Breast epithelium (tissue), 4 donors: Measurements from ENCODE around the gene MMP23B. TPM values are rescaled to one million over a fixed set of nuclear protein-coding genes. Genes with fewer than 3 reads are reported as not detected.
"Not testable (repeated sequence)": the region's sequence is repeated elsewhere in the genome, so short reads cannot be mapped to it uniquely, and the experiment has no call there.

Experiments
- DNase-seq, 2 donors: peaks; one replicate each; pipeline ENCODE4 v3.0.0-alpha.2; 2019; ENCODE audit warnings: low spot score in 2 of 2
- H3K27ac ChIP-seq, 2 donors: fragments of 200-600 bp; sonication (generic) in 1 of 2; one replicate each; pipeline ENCODE4 v1.5.1; 2016 to 2019; ENCODE audit warnings: mild to moderate bottlenecking in 1 of 2
- H3K27me3 ChIP-seq, 2 donors: fragments of 200-600 bp; sonication (generic) in 1 of 2; one replicate each; pipeline versions ENCODE4 v1.5.1 to v1.6.0; 2017 to 2019; ENCODE audit warnings: control low read depth in 1 of 2, mild to moderate bottlenecking in 1 of 2
- H3K36me3 ChIP-seq: fragments of 200-600 bp; one replicate; pipeline ENCODE4 v1.5.1; 2019
- H3K4me1 ChIP-seq, 2 donors: fragments of 200-600 bp; sonication (generic); one replicate each; pipeline ENCODE4 v1.5.1; 2016 to 2019; ENCODE audit warnings: control low read depth in 1 of 2
- H3K4me3 ChIP-seq, 3 donors: fragments of 200-600 bp; sonication (generic); 1 replicate in 2 of 3; 2 replicates in 1 of 3; pipeline ENCODE4 v1.5.1; 2016 to 2019; ENCODE audit warnings: mild to moderate bottlenecking in 3 of 3, moderate library complexity in 2 of 3
- H3K9me3 ChIP-seq, 2 donors: fragments of 200-600 bp; sonication (generic) in 1 of 2; one replicate each; pipeline ENCODE4 v1.5.1; 2016 to 2019; ENCODE audit warnings: control low read depth in 1 of 2
- POLR2A ChIP-seq: fragments of 450-650 bp; IDR thresholded peaks from one replicate; pipeline ENCODE4 v1.6.1; 2016; ENCODE audit warnings: antibody characterized with exemption, mild to moderate bottlenecking, moderate library complexity
- POLR2AphosphoS5 ChIP-seq, 3 donors: sonication (generic); formaldehyde crosslinking; IDR thresholded peaks; one replicate each; pipeline ENCODE4 v1.6.1; 2017; ENCODE audit warnings: antibody characterized with exemption in 3 of 3
- intact Hi-C: fragments of 100-400 bp; cut with DNase I; formaldehyde crosslinking; loops from one replicate; pipeline ENCODE4 v1.15.1; 2023; ENCODE audit warnings: low total_unique reads
- total RNA-seq, 3 donors: library from RNA; depleted of rRNA; stranded (reverse); fragments of >200 nt; gene quantifications; one replicate each; pipeline ENCODE4 v1.1.0, GENCODE V29; 2016
- TF ChIP-seq, protein P1 (sequence below), 3 donors: fragments of 450-650 bp; IDR thresholded peaks; one replicate each; pipeline ENCODE4 v1.5.1; 2016 to 2017; ENCODE audit warnings: antibody characterized with exemption in 3 of 3, mild to moderate bottlenecking in 3 of 3, moderate library complexity in 3 of 3

MMP23B gene
- total RNA-seq, 3 donors from 2014 or later, result 2.7 to 15.5 (median 7.5) TPM

DNA sequence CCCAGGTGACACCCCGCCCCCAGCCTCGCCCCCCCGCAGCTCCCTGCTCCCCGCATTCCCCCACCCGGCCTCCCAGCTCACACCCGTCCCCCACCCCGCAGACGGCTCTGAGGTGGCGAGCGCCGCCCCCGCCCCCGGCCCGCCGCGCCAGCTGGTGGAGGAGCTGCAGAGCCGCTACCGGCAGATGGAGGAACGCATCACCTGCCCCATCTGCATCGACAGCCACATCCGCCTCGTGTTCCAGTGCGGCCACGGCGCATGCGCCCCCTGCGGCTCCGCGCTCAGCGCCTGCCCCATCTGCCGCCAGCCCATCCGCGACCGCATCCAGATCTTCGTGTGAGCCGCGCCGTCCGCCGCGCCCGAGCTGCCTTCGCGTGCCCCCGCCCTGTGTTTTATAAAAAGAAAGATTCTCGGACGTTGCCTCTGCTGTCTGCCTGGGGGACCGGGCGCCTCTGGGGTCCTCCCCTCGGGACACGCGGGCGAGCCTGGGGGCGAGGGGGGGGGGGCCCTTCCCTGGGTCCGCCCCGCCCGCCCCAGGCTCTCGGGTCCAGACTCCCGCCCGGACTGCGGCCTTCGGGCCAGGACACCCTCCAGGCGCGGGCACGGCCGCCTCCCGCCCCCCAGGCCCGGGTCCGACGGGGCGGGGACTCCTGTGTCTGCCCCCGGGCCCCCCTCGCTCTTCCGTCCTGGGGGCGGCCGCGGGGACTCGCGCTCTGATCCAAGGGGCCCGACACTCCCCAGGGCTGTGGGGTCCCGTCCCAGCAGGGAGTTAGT is 1.6 kb upstream of the MMP23B start:
- peak overlapping the region; percentile 32 to 64 (median 38) for H3K4me3 ChIP-seq
- H3K27me3 ChIP-seq, result peaks cover 7 to 20% of the 10 kb centered on the region in 2 donors
- peak overlapping the region; percentile 74 to 91 for H3K27ac ChIP-seq
- peaks cover 0 to 5% of the 10 kb centered on the region in 2 donors for H3K4me1 ChIP-seq
- DNase-seq, result peak in 1 of 2 donors; percentile 50
- intact Hi-C loops, result no loop called here
- peak in 1 of 3 donors; percentile 33 for TF ChIP-seq POLR2AphosphoS5 (IDR thresholded peaks at IDR 0.05)
- TF ChIP-seq, protein P1, sequence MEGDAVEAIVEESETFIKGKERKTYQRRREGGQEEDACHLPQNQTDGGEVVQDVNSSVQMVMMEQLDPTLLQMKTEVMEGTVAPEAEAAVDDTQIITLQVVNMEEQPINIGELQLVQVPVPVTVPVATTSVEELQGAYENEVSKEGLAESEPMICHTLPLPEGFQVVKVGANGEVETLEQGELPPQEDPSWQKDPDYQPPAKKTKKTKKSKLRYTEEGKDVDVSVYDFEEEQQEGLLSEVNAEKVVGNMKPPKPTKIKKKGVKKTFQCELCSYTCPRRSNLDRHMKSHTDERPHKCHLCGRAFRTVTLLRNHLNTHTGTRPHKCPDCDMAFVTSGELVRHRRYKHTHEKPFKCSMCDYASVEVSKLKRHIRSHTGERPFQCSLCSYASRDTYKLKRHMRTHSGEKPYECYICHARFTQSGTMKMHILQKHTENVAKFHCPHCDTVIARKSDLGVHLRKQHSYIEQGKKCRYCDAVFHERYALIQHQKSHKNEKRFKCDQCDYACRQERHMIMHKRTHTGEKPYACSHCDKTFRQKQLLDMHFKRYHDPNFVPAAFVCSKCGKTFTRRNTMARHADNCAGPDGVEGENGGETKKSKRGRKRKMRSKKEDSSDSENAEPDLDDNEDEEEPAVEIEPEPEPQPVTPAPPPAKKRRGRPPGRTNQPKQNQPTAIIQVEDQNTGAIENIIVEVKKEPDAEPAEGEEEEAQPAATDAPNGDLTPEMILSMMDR (IDR thresholded peaks at IDR 0.05), result no peak
- no peak for TF ChIP-seq POLR2A
- H3K9me3 ChIP-seq, result no peaks in the 10 kb centered on the region
- no peaks in the 10 kb centered on the region for H3K36me3 ChIP-seq

DNA sequence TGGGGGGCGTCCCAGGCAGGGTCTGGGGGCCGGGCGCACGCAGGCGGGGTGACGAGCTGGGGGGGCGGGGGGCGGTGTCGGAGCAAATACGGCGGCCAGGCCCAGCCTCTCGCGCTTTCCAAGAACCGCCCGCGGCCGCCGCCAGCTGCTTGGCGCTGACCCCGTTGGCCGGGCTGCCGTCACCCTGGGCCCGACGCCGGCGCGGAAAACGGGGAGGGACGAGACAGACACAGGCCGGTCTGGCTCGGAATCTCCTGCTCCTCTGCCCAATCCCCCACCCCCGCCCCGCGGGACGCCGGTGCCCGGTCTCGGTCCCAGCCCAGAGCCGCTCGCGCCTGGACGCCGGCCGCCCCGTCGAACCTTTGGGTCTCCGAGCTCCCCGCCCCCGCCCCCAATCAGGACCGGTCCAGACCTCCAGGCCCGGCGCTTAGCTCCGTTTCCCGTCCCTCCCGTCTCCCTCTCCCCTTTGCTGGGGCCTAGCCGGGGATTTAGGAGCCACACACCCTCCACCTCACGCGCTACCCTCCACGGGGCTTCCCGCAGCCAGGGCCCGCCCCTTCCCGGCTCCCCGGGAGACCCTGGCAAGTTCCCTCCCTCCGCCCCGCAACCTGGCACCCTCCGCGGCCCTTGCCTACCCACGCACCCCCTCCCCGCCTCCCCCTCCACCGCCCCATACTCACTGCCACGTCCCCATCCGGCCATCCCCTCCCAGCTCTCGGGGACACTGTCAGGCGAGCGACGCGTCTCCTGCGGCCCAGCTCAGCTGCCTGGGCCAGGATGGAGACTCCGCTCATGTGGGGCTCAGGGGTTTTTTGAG is 800 bp upstream of the MMP23B start:
- H3K9me3 ChIP-seq, result no peaks in the 10 kb centered on the region
- H3K4me3 ChIP-seq, result peak overlapping the region; percentile 32 to 64 (median 38)
- peak overlapping the region; percentile 74 to 91 for H3K27ac ChIP-seq
- intact Hi-C loops, result no loop called here
- peaks cover 7 to 20% of the 10 kb centered on the region in 2 donors for H3K27me3 ChIP-seq
- no peaks in the 10 kb centered on the region for H3K36me3 ChIP-seq
- TF ChIP-seq POLR2AphosphoS5 (IDR thresholded peaks at IDR 0.05), result no peak
- TF ChIP-seq, protein P1 (IDR thresholded peaks at IDR 0.05), result no peak
- no peak for TF ChIP-seq POLR2A
- peaks cover 0 to 5% of the 10 kb centered on the region in 2 donors for H3K4me1 ChIP-seq
- no peak for DNase-seq

DNA sequence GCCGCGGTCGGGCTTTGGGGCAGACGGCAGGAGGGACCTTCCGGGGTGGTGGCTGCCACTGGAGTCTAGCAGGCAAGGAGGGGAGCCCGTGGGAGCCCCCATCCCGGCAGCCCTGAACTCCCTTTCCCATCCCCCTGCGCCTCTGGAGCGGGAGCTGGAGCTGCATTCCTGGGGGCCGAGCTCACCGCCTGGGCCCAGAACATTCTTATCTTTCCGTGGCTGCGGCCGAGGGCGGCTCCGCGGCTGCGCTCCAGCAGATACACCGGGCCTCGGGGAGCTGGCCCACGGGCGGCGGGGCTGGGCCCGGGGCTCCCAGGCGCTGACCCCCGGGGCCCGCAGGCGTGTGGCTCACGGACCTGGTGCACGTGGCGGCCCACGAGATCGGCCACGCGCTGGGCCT is 1.4 kb downstream of the MMP23B start:
- H3K36me3 ChIP-seq, intact Hi-C loops, H3K9me3 ChIP-seq, H3K4me1 ChIP-seq, DNase-seq, H3K4me3 ChIP-seq, H3K27ac ChIP-seq: not testable (repeated sequence)
- peaks cover 7 to 20% of the 10 kb centered on the region in 2 donors for H3K27me3 ChIP-seq

DNA sequence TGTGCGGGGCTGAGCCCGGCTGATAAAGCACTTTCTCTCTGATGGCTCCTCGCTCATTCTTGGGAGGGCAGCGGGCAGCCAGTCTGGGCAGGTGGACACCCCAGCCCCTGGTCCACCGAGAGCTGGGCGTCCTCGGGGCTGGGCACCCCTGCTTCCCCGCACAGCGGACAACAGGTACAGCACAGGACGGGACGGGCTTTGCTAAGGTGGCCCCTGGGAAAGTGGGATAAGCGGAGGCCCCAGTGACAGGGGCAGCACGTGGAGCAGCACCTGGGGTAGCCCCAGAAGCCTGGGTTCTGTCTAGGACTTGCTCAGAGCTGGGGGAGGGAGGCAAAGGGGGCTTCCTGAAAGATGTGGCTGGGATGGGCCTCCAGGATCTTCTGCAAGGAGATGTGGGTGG is 2.6 kb downstream of the MMP23B start:
- H3K36me3 ChIP-seq, DNase-seq, H3K4me1 ChIP-seq, H3K9me3 ChIP-seq, H3K4me3 ChIP-seq, H3K27ac ChIP-seq, intact Hi-C loops: not testable (repeated sequence)
- H3K27me3 ChIP-seq, result peaks cover 7 to 20% of the 10 kb centered on the region in 2 donors

DNA sequence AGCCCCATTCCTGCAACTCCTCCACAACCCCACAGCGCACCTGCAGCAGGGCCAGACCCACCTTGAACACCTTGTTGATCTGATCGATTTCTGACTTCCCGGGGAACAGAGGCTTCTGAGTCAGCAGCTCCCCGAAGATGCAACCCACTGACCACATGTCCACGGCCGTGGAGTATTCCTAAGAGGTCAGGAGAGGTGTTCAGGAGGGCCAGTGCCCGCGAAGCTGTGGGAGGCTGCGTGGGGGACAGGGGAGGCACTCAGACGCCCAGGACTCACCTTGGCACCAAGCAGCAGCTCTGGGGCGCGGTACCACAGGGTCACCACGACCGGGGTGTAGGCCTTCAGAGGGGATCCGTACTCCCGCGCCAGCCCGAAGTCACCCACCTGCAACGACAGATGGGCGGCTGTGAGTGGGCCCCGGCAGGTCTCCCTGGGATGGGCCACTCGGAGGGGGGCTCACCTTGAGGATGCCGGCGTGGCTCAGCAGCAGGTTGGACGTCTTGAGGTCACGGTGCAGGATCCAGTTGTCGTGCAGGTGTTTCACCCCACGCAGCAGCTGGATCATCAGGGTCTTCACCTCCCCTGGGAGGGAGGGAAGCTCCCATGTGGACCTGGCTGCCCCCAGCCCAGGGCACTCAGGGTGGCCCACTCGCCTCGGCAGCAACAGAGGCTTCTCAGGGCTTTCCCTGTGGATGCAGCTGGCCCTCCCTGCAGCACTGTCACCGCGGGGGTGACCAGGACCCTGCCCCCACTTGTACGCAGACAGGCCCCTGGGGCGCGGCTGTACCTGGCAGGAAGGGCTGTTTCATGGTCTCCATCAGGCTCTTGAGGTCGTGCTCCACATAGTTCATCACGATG is 4.9 kb downstream of the MMP23B start:
- H3K4me3 ChIP-seq, H3K4me1 ChIP-seq, H3K36me3 ChIP-seq, DNase-seq, H3K27me3 ChIP-seq, intact Hi-C loops, H3K27ac ChIP-seq, H3K9me3 ChIP-seq: not testable (repeated sequence)

DNA sequence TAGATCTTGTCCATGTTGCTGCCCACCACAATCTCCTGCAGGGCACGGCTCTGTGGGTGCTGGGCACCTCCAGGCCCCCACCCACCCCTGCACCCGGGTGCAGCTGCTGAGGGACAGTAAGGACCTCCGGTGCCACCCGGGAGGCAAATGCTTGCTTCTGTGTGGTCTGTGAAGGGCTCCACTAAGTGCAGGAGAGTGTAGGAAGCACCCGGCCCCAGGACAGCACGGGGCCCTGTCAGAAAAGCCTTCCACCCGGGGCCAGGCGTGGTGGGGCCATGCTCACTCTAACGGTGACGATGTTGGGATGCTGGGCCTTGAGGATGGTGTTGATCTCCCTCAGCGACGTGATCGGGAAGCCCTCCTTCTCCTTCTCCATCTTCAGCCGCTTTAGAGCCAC is 5.5 kb downstream of the MMP23B start:
- H3K27me3 ChIP-seq, H3K9me3 ChIP-seq, H3K4me1 ChIP-seq, H3K27ac ChIP-seq, intact Hi-C loops, H3K36me3 ChIP-seq, H3K4me3 ChIP-seq, DNase-seq: not testable (repeated sequence)

DNA sequence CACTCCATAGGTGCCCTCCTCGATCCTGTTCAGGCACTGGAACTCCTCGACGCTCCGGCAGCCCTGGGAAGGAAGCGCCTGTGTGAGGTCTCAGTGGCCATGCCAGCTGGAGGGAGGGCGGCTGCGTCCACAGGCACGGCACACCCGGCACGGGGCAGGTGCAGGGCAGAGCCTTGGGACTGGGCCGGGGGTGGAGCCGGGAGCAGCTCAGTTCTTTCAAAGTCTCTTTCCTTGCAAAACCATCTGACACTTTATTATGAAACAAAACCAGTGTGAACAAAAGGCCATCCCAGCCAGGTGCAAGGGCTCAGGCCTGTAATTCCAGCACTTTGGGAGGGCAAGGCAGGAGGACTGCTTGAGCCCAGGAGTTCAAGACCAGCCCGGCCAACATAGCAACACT is 6.6 kb downstream of the MMP23B start:
- intact Hi-C loops, H3K27ac ChIP-seq, H3K4me1 ChIP-seq, H3K36me3 ChIP-seq, H3K4me3 ChIP-seq, H3K27me3 ChIP-seq, H3K9me3 ChIP-seq, DNase-seq: not testable (repeated sequence)

DNA sequence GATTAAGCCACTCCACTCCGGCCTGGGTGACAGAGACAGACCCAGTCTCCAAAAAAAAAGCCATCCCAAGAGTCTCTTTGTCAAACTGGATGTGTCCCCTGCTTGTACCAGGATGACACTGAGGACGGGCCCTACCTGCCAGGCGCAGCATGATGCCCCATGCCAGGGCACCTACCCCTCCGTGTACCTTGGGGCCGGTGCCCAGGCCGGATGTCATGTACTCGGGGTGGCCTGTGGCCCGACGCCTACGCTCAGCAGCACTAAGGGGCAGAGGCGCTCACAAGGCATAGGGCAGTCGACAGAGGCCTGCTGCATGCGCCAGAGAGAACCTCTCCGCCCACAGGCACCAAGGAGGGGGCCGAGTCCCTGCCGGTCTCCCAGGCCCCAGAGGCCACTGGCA is 7.4 kb downstream of the MMP23B start:
- not testable (repeated sequence) for DNase-seq

DNA sequence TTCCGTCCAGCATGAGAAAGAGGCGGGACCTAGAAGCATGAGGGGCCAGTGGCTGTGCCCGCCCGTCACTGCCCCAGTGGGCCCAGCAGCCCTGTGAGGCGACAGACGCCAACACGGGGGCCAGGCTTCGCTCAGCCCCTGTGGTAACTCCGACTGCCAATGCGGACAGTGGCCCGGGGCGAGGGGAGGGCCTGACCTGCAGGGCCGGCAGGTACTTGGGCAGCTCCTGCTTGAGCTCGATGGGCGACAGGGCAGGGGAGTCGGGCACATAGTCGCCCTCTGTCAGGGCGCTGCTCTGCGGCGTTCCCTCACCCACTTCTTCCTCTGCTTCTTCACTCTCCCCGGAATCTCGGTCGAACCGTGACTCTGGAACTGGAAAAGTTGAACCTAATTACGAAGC is 8.1 kb downstream of the MMP23B start:
- H3K27me3 ChIP-seq, intact Hi-C loops, H3K9me3 ChIP-seq, H3K4me3 ChIP-seq, H3K27ac ChIP-seq, DNase-seq, H3K36me3 ChIP-seq, H3K4me1 ChIP-seq: not testable (repeated sequence)

More for the DNA sequence above, 7.4 kb downstream of the MMP23B start:
- H3K27me3 ChIP-seq, H3K4me1 ChIP-seq, H3K36me3 ChIP-seq, H3K27ac ChIP-seq, intact Hi-C loops, H3K4me3 ChIP-seq, H3K9me3 ChIP-seq: not testable (repeated sequence)

DNA sequence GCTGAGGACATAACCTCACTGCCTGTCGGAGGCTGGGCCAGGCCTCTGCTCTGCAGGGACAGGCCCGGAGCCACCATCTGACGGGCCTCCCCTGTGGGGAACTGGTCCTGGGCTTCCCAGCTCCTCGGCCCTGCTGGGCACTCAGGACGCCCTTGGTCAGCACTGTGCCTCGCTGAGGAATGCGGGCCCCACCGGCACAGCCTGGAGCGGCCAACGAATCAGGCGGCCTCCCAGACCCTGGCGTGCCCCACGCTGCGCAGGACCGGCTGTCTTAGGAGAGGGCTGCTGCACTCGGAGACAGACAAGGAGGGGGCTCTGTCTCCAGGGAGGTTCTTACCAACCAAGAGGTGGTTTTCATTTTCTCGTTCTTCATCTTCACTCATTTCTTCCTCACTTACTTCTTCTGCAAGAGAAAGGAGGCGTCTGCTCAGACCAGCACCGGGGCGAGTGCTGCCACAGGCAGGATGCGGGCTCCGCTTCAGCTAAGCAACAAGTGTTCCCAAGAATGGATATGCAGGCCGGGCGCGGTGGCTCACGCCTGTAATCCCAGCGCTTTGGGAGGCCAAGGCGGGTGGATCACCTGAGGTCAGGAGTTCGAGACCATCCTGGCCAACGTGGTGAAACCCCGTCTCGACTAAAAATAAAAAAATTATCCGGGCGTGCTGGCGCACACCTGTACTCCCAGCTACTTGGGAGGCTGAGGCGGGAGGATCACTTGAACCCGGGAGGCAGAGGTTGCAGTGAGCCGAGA is 8.9 kb downstream of the MMP23B start:
- H3K27me3 ChIP-seq, H3K9me3 ChIP-seq, H3K4me3 ChIP-seq, H3K27ac ChIP-seq, H3K4me1 ChIP-seq, H3K36me3 ChIP-seq, DNase-seq, intact Hi-C loops: not testable (repeated sequence)
